NCI-H1048 (cell line): ENCODE results near the gene ADM5.

ENCODE experiments used
- DNase-seq: peaks from one replicate; lab custom pipeline; 2025; lab: John Stamatoyannopoulos, UW

ADM5 gene

GRCh38 chr19:49658566-49659442, 30.6 kb upstream of the ADM5 start:
- no peak for DNase-seq

- DNase-seq: no peak
Measured at GRCh38 chr19:49660338-49660961, 28.9 kb upstream of the ADM5 start.

GRCh38 chr19:49662011-49662410, 27.4 kb upstream of the ADM5 start:
- no peak for DNase-seq

- DNase-seq: no peak
Measured at GRCh38 chr19:49663224-49663623, 26.2 kb upstream of the ADM5 start.

GRCh38 chr19:49664171-49665035, 25.0 kb upstream of the ADM5 start:
- DNase-seq: peak; percentile 83

- no peak for DNase-seq
Measured at GRCh38 chr19:49665036-49665350, 24.4 kb upstream of the ADM5 start.

- peak; percentile 87 for DNase-seq
Measured at GRCh38 chr19:49665351-49666119, 23.9 kb upstream of the ADM5 start, which contains the start of the genes BCL2L12 and IRF3. BCL2L12 (plus strand) TSS chr19:49665933; CDS start chr19:49666693, 760 bp downstream. IRF3 (minus strand) TSS chr19:49665857; CDS start chr19:49664838, 1,019 bp downstream.

GRCh38 chr19:49666120-49666444, 23.3 kb upstream of the ADM5 start:
- no peak for DNase-seq

- DNase-seq: no peak
Measured at GRCh38 chr19:49667473-49667872, 21.9 kb upstream of the ADM5 start.

GRCh38 chr19:49669516-49669915, 19.9 kb upstream of the ADM5 start:
- no peak for DNase-seq

- no peak for DNase-seq
Measured at GRCh38 chr19:49672131-49672919, 17.1 kb upstream of the ADM5 start.

GRCh38 chr19:49676136-49676783, 13.1 kb upstream of the ADM5 start:
- peak; percentile 52 for DNase-seq

GRCh38 chr19:49676784-49677230, 12.6 kb upstream of the ADM5 start:
- DNase-seq: peak; percentile 100

- no peak for DNase-seq
Measured at GRCh38 chr19:49677231-49677900, 12.0 kb upstream of the ADM5 start, which contains the start of gene PRMT1. PRMT1 (plus strand) TSS chr19:49677271; CDS start chr19:49677281, 10 bp downstream.

GRCh38 chr19:49677901-49678674, 11.3 kb upstream of the ADM5 start:
- DNase-seq: no peak

- DNase-seq: no peak
Measured at GRCh38 chr19:49678985-49679770, 10.2 kb upstream of the ADM5 start.

- no peak for DNase-seq
Measured at GRCh38 chr19:49679771-49680413, 9.5 kb upstream of the ADM5 start.
